Measurements from ENCODE around the gene OCA2.

The OCA2 gene

DNA sequence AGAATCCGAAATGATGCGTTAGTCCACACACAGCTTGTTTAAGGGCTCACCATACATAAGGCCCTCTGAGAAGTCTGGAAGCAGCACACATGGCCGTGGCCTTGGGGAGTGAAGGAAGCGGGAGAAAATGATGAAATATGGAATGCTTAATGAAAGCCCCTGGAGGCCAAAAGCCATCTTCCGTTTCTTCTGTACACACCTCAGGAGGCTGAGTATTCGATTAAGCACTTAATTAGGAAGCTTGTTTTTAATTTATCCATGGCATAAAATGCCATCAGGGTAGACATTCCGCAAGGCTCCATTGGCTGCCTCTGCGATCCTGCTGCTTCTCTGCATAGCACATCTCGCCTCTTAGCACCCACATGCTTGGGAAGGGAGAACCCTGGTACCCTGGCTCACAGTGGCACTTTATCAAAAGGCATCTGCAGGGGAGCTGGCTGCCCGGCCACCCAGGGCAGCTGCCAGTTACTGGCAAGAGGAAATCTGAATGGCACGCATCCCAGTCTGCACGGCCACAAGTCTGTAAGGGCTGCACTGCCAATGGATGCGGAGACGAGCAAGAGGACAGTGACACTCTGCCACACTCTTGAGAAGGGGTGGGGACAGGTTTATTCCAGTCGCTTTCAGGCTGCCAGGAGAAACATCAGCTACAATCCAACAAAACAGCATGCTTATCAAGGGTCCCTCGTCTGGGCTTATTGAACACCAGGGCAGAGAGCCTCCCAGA lies 356.2 kb downstream of the OCA2 start:
- H3K27ac ChIP-seq: no peak overlapping the region
- in situ Hi-C loops (cut with HindIII; ENCODE audit: low pct_ligation_motif_present, low sequenced_read_pairs): no loop called here
- TF ChIP-seq CTCF (IDR thresholded peaks at IDR 0.05; ENCODE audit: low read depth, low read length, missing control alignments): no peak
- H3K36me3 ChIP-seq (replicated peaks): no peaks in the 10 kb centered on the region
- H3K27me3 ChIP-seq (replicated peaks): no peaks in the 10 kb centered on the region
- H3K4me3 ChIP-seq (ENCODE audit: low read depth, low read length): no peak overlapping the region
- no peak for DNase-seq

- no peak for TF ChIP-seq CTCF (IDR thresholded peaks at IDR 0.05; ENCODE audit: low read depth, low read length, missing control alignments)
- Histone ChIP-seq H3K4me3 (ENCODE audit: low read depth, low read length) (no peak overlapping the region), H3K27me3 (replicated peaks) (no peaks in the 10 kb centered on the region), H3K36me3 (replicated peaks) (no peaks in the 10 kb centered on the region), H3K27ac (no peak overlapping the region)
- in situ Hi-C loops (cut with HindIII; ENCODE audit: low pct_ligation_motif_present, low sequenced_read_pairs): no loop called here
- no peak for DNase-seq
Observed at GRCh38 chr15:27741226-27741860, 357.8 kb downstream of the OCA2 start.

DNA sequence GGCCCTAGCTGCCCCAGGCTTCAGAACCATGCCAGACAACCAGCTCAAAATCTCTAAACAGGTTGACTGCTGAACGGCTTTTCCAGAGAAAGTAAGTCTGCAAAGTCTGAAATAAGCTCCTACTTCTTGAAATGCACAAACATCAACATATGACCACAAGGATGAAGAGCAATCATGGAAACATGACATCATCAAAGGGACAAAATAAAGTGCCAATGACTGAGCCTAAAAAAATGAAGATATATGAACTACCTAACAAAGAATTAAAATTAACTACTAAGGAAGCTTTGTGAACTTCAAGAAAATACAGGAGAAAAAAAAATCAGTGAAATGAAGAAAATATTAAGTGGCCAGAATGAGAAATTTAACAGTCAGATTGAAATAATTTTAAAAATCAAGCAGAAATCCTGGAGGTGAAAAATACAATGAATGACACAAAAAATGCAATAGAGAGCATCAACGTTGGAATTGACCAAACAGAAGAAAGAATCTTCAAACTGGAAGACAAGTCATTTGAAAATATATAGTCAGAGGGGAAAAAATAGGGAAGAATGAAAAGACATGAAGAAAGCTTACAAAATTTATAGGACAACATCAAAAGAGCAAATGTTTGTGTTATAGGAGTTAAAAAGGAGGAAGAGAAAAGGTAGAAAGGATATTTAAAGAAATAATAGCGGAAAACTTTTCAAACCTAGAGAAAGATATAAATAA lies 364.2 kb downstream of the OCA2 start:
- TF ChIP-seq CTCF (IDR thresholded peaks at IDR 0.05; ENCODE audit: low read depth, low read length, missing control alignments): no peak
- H3K36me3 ChIP-seq (replicated peaks): no peaks in the 10 kb centered on the region
- DNase-seq: no peak
- in situ Hi-C loops (cut with HindIII; ENCODE audit: low pct_ligation_motif_present, low sequenced_read_pairs): no loop called here
- H3K4me3 ChIP-seq (ENCODE audit: low read depth, low read length): no peak overlapping the region
- no peaks in the 10 kb centered on the region for H3K27me3 ChIP-seq (replicated peaks)
- H3K27ac ChIP-seq: no peak overlapping the region

GRCh38 chr15:27731776-27732175 lies 367.3 kb downstream of the OCA2 start:
- TF ChIP-seq CTCF (IDR thresholded peaks at IDR 0.05; ENCODE audit: low read depth, low read length, missing control alignments): no peak
- in situ Hi-C loops (cut with HindIII; ENCODE audit: low pct_ligation_motif_present, low sequenced_read_pairs): no loop called here
- H3K27ac ChIP-seq: no peak overlapping the region
- H3K4me3 ChIP-seq (ENCODE audit: low read depth, low read length): no peak overlapping the region
- DNase-seq: no peak
- H3K27me3 ChIP-seq (replicated peaks): no peaks in the 10 kb centered on the region
- H3K36me3 ChIP-seq (replicated peaks): no peaks in the 10 kb centered on the region

GRCh38 chr15:27730868-27731267 lies 368.2 kb downstream of the OCA2 start:
- Histone ChIP-seq H3K36me3 (replicated peaks) (no peaks in the 10 kb centered on the region), H3K27me3 (replicated peaks) (no peaks in the 10 kb centered on the region), H3K4me3 (ENCODE audit: low read depth, low read length) (no peak overlapping the region), H3K27ac (no peak overlapping the region)
- DNase-seq: no peak
- no peak for TF ChIP-seq CTCF (IDR thresholded peaks at IDR 0.05; ENCODE audit: low read depth, low read length, missing control alignments)
- in situ Hi-C loops (cut with HindIII; ENCODE audit: low pct_ligation_motif_present, low sequenced_read_pairs): no loop called here
